ENCODE data around the gene TOMM20.
A peak's percentile ranks its signal among the peaks of the same experiment; 100 is the strongest.
"Not testable (repeated sequence)": the region's sequence is repeated elsewhere in the genome, so short reads cannot be mapped to it uniquely, and the experiment has no call there.

TOMM20 gene

DNA sequence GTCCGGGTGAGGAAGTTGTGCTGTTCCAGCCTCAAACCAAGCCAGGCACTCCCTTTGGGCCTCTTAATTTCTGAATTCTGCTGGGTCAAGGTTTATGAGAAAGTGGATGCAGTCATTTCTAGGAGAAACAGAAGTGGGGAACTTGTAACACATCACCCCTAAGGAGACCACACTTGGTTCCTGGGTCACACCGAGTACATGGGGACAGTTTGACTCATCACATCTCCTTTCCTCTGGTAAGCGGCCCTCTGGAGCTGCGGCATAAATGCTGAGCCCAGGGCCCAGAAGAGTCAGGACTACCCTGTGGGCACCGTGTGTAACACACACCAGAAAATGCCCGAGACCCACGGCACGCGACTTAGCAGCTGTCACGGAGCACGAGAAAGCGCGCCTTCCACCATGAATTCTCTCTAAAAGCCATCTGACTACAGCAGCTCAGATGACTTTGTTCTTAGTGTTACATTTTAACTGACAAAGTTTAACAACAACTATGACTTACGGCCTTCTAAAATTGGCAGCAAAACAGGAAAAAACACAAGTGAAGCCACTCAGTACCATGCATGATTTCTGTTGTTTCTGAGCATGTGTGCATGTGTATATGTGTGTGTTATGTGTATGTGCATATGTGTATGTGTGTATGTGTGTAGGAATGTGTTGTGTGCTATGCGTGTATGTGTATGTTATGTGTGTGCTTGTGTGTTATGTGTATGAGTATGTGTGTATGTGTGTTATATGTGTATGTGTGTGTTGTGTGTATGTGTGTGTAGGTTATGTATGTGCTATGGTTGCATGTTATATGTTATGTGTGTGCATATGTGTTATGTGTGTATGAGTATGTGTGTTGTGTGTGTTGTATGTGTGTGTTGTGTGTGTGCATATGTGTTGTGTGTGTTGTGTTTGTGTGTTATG lies 50.8 kb downstream of the TOMM20 start:
- peak; percentile 91 for DNase-seq

DNA sequence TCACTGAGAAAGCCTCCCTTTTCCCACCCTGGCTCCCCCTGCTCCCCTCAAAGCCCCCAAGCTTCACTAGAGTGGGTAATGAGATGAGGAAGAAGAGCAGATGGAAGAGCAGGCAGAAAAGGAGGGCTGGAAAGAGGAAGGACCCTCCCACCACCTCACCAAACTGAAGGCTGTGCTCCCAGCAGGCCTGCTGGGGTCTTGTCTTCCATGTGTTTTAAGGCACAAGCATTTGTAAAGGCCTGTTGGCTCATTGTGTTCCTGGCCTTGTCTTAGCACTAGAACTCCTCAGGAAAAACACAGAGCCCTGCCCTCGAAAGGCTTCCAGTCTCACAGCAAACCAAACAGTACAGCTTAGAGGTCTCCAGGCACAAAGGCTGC lies 51.5 kb downstream of the TOMM20 start:
- no peak for DNase-seq

GRCh38 chr1:235076504-235077162 lies 52.0 kb downstream of the TOMM20 start:
- DNase-seq, result no peak

DNA sequence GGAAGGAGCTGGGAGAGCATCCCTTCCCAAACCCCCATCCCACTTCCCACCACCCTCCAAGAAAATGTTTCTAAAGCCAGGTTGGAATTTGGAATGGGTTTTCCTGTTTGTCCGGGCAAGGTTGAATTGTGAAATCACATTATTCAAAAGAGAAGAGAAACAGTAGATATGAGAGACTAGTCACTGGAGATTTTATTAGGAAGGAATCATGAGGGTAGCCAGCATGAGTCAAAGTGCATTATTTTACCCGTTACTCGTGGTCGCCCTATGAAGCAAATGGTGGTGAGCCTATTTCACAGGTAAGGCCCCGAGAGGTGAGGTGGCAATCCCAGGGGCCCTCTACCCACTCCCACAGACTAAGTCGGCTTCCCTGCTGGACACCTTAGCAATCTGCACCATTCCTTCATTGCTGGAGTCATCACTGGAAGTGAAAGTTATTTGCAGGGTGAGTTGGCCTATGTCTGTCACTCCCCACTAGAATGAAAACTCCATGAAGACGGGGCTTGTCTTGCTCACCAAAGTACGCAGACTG lies 52.8 kb downstream of the TOMM20 start:
- peak; percentile 46 for DNase-seq

DNA sequence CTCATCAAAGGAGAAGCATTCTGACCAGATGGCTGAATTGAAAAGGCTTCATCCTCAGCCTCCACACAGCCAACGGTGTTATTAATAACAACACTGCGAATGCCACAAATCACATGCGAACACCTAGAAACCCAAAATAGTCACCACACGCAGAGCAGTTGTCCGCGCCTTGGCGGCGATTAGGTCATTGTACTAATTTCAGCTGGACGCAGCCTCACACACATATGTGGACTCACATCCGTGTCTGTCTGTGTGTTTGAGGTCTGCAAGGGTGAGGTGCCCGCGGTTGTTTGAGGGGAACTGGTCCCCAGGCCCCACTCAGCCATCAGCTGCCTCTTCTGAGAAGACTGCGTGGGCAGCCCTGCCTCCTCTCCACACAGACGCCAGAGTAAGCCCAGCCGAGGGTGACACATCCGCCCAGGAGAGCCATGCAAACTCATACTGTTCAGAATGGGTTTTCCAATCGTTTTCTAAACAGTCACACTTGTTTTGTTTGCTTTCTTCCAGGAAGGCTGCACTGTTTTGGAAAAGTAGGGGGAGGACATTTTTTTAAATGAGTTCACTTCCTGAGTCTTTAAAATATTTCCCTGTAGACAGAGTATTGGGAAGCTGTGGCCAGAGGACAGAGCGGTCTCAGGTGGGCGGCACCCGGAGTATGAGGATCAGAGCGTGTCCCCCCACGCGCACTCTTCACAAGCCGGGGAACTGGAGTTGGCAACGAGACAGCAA lies 53.4 kb downstream of the TOMM20 start:
- DNase-seq, result peak; percentile 83

GRCh38 chr1:235074523-235075047 lies 54.1 kb downstream of the TOMM20 start:
- DNase-seq, result peak; percentile 70

DNA sequence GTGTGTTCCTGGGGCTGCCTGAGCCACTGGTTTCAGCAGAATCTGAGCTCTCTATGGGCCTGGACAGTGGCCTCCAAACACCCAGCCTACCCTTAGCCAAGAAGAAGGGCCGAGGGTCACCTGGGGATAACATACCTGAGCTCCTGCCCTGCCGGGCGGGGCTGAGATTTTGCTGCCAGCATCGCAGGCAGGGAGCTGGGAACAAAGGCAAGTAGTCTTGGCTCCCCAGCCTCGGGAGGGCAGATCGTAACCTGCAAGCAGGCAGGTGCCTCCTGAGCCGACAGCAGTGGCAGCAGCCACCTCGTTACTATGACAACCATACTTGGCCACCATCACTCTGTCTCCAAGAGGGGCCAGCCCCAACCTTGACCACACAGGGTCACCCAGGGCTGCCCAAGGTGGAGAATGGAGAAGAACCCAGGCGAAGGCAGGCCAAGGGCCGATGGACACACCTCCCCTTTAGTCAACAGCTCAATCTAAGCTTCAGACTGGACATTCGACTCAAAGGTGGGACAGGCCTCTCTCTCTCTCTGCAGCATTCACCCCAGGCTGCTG lies 54.6 kb downstream of the TOMM20 start:
- DNase-seq, result no peak

GRCh38 chr1:235073331-235073967 lies 55.2 kb downstream of the TOMM20 start:
- no peak for DNase-seq

GRCh38 chr1:235072577-235072976 lies 56.1 kb downstream of the TOMM20 start:
- not testable (repeated sequence) for DNase-seq

- no peak for DNase-seq
These were observed 56.5 kb downstream of the TOMM20 start for GRCh38 chr1:235072096-235072495.

- DNase-seq, result no peak
These were observed 57.8 kb downstream of the TOMM20 start for GRCh38 chr1:235070819-235071218.

- no peak for DNase-seq
These were observed 58.8 kb downstream of the TOMM20 start for GRCh38 chr1:235069577-235070563.

- DNase-seq, result no peak
These were observed 59.5 kb downstream of the TOMM20 start for GRCh38 chr1:235069176-235069575.

GRCh38 chr1:235068158-235069121 lies 60.2 kb downstream of the TOMM20 start:
- DNase-seq, result no peak

DNA sequence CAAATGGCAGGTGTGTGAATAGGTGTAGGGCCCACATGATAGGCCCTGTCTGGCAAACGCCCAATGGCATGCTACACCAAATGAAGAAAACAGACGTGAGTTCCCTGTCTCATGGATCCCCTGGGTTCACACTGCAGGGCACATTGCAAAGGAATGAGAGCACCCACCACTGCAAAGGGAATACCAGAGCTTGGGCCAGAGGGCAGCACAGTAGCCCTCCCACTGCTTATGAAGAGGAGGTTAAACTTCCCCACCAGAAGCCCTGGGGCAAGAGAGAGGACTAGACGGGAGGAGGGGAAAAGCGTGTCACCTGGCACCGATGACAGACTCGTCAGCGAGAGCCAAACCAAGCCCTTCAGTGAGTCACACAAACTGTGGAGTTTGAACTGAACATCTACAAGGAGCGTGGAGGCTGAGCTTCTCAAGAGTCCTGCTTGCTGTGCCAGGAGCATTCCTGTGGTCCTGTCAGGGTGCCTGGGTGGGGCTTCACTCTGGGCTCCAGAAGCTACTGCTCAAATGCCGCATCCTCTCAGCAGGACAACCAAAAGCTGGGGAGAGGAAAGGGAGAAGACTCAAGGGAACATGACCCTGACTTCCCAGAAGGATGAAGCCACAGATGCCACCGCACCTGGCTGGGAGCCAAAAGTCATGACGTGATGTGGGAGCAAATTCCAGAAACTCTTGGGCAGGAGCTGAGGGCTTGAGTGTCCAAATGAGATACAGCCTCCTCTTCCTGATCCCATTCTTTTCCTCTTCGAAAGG lies 61.1 kb downstream of the TOMM20 start:
- DNase-seq, result no peak

GRCh38 chr1:235063068-235063765 lies 65.4 kb downstream of the TOMM20 start:
- peak; percentile 43 for DNase-seq

DNA sequence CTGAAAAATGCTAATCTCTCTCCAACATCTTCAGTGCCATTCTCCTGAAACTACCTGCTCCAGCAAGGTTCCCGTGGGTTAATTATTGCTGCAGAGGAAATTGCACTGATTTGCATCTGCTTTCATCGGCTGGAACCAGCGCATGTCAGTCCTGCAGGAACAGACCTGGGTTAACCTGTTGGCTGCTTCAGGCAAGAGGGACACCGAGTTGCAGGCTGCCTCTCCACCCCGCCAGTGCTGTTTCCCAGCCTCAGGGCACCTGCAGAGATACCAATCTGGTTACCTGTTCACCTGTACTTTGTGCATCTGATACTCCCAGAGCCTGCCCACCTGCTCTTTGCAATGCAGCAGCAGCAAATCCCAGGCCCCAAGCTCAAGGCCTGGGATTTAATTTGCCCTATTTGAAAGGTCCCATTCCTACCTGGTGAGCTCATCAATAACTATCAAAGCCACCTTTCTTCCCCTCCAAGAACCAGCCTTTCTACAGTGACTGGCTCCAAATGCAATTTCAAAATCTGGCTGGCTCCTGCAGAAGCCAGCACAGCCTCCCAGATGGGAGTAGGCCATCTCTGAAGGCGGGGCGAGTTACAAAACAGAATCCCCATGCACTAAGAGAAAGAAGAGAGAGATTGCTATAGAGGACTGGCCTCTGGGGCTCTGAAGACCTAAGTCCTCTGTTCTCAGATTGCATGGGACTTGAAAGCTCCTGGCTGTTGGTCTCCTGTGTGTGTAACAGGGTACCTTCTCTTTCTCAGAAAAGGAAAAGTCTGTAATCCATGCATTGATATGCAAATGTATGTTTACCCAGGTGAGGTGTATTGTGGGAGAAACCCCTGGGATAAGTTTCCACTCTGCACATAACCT lies 67.8 kb downstream of the TOMM20 start:
- no peak for DNase-seq
